ENCODE data around the gene BTF3L4.
"Not testable (repeated sequence)": the region's sequence is repeated elsewhere in the genome, so short reads cannot be mapped to it uniquely, and the experiment has no call there.

The BTF3L4 gene

GRCh38 chr1:52056163-52056936 is at the start of gene BTF3L4:
TSS of gene BTF3L4 (plus strand) at chr1:52056295. CDS start at chr1:52059848, 3,553 bp downstream.
- in situ Hi-C loops (cut with HindIII; ENCODE audit: low sequenced_read_pairs) = no loop called here

- in situ Hi-C loops (cut with HindIII; ENCODE audit: low sequenced_read_pairs) = no loop called here
Observed at GRCh38 chr1:52007215-52008002, 48.7 kb upstream of the BTF3L4 start.

GRCh38 chr1:52008071-52008809 is 47.9 kb upstream of the BTF3L4 start:
- in situ Hi-C loops (cut with HindIII; ENCODE audit: low sequenced_read_pairs) = no loop called here

GRCh38 chr1:52022133-52022532 is 34.0 kb upstream of the BTF3L4 start:
- in situ Hi-C loops (cut with HindIII; ENCODE audit: low sequenced_read_pairs) = no loop called here

- in situ Hi-C loops (cut with HindIII; ENCODE audit: low sequenced_read_pairs) = no loop called here
Observed at GRCh38 chr1:52026278-52026677, 29.8 kb upstream of the BTF3L4 start.

GRCh38 chr1:52028328-52028727 is 27.8 kb upstream of the BTF3L4 start:
- in situ Hi-C loops (cut with HindIII; ENCODE audit: low sequenced_read_pairs) = no loop called here

GRCh38 chr1:52028839-52029238 is 27.3 kb upstream of the BTF3L4 start:
- in situ Hi-C loops (cut with HindIII; ENCODE audit: low sequenced_read_pairs) = not testable (repeated sequence)

- in situ Hi-C loops (cut with HindIII; ENCODE audit: low sequenced_read_pairs) = no loop called here
Observed at GRCh38 chr1:52032124-52032784, 23.8 kb upstream of the BTF3L4 start.

- in situ Hi-C loops (cut with HindIII; ENCODE audit: low sequenced_read_pairs) = no loop called here
Observed at GRCh38 chr1:52032785-52033131, 23.3 kb upstream of the BTF3L4 start.

GRCh38 chr1:52033190-52034049 is 22.7 kb upstream of the BTF3L4 start, which contains the start of gene KTI12:
TSS of gene KTI12 (minus strand) at chr1:52033810. CDS start at chr1:52033761, 49 bp downstream.
- in situ Hi-C loops (cut with HindIII; ENCODE audit: low sequenced_read_pairs) = no loop called here

- in situ Hi-C loops (cut with HindIII; ENCODE audit: low sequenced_read_pairs) = no loop called here
Observed at GRCh38 chr1:52034050-52034384, 22.1 kb upstream of the BTF3L4 start.

- in situ Hi-C loops (cut with HindIII; ENCODE audit: low sequenced_read_pairs) = no loop called here
Observed at GRCh38 chr1:52037402-52037814, 18.7 kb upstream of the BTF3L4 start.

- in situ Hi-C loops (cut with HindIII; ENCODE audit: low sequenced_read_pairs) = no loop called here
Observed at GRCh38 chr1:52037909-52038308, 18.2 kb upstream of the BTF3L4 start.

GRCh38 chr1:52041551-52042185 is 14.4 kb upstream of the BTF3L4 start:
- in situ Hi-C loops (cut with HindIII; ENCODE audit: low sequenced_read_pairs) = no loop called here

- in situ Hi-C loops (cut with HindIII; ENCODE audit: low sequenced_read_pairs) = no loop called here
Observed at GRCh38 chr1:52045236-52045635, 10.9 kb upstream of the BTF3L4 start.

GRCh38 chr1:52045666-52046195 is 10.4 kb upstream of the BTF3L4 start:
- in situ Hi-C loops (cut with HindIII; ENCODE audit: low sequenced_read_pairs) = not testable (repeated sequence)

GRCh38 chr1:52049337-52049736 is 6.8 kb upstream of the BTF3L4 start:
- in situ Hi-C loops (cut with HindIII; ENCODE audit: low sequenced_read_pairs) = not testable (repeated sequence)

GRCh38 chr1:52053862-52054261 is 2.2 kb upstream of the BTF3L4 start:
- in situ Hi-C loops (cut with HindIII; ENCODE audit: low sequenced_read_pairs) = no loop called here

GRCh38 chr1:52054496-52055065 is 1.5 kb upstream of the BTF3L4 start:
- in situ Hi-C loops (cut with HindIII; ENCODE audit: low sequenced_read_pairs) = no loop called here
